ENCODE results near the gene RAB11A.

The RAB11A gene

GRCh38 chr15:65869126-65869953, at the start of gene RAB11A:
Gene RAB11A, plus strand, starts transcription at chr15:65869491. Its CDS starts 95 bp downstream, at chr15:65869586.
- no peak for FAIRE-seq

GRCh38 chr15:65819563-65819960, 49.7 kb upstream of the RAB11A start:
- no peak for FAIRE-seq

- FAIRE-seq: no peak
These were observed 48.2 kb upstream of the RAB11A start for GRCh38 chr15:65821070-65821469.

- FAIRE-seq: no peak
These were observed 47.0 kb upstream of the RAB11A start for GRCh38 chr15:65822316-65822715.

GRCh38 chr15:65824031-65824743, 45.1 kb upstream of the RAB11A start:
- FAIRE-seq: no peak

DNA sequence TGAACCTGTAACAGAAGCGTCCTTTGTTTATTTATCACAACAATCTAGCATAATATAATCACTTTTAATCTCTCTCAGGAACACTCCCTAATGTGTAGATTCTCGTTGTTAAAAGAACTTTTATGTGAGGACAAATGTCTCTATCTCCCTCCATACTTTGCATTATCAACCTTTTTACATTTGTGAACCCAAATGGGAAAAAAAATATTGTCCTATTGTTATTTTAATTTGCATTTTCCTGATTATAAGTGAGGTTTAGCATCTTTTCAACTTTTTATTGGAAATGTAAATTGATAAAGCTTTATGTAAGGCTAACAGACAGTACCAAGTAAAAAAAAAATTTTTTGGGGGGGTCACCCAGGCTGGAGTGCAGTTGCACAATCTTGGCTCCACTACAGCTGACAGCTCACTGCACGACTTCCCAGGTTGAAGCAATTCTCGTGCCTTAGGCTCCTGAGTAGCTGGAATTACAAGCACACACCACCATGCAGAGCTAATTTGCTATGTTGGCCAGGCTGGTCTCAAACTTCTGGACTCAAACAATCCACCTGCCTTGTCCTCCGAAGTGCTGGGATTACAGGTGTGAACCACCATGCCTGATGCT, 44.2 kb upstream of the RAB11A start:
- no peak for FAIRE-seq

GRCh38 chr15:65827065-65827464, 42.2 kb upstream of the RAB11A start:
- FAIRE-seq: no peak

DNA sequence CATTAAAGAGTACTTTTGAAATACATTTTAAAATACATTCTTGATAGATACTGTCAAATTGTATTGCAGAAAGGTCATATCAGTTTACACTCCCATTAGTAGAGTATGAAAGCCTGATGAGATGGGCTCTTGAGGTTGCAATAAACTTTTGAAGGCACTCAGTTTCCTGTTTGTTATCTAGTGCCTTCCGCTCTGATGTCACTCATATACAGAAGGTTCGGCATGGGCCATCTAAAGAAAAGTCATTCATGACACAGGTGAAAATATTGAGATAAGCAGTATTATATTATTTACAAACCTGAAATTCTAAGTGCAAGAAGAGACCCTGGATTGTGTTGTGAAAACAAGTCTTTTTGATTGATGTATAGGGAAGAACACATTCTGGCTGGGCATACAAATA, 40.7 kb upstream of the RAB11A start:
- no peak for FAIRE-seq

GRCh38 chr15:65829130-65829764, 40.0 kb upstream of the RAB11A start:
- FAIRE-seq: no peak

DNA sequence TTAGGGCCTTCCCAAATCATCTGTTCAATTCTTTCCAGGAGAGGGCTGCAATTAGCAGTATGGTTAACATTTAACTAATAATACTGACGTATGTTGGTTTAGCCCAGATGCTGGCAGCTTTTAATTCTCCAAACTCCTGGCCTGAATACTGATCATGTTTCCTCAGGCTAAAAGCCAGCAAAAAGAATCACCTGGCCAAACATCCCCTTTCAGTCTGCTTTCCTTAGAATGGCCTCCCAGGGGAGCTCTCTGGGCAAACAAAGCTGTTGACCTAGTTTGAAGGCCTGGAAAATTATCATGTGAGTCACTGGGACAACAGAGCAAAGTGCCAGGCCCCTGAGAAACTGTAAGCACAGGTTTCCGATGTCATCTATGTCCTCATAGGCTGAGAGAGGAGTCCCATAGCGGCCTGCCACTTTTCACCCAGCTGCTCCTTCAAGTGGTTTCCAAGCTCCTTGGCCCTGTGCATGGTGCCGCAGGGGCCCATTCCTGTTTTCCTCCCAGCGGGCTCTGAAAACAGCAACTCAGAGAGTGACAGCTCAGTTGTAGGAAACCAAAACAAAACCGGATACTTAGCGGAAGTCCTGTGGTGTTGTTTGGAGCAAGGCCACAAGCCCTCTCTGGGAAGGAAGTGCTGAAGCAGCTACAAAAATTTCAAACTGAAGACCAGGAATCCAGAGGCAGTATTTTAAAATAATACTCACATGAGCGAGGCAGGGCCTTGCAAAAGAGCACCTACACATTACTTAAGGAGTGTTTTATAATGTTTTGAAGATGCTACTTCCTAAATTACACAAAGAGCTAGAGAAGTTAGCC, 36.5 kb upstream of the RAB11A start:
- no peak for FAIRE-seq

- FAIRE-seq: no peak
These were observed 35.6 kb upstream of the RAB11A start for GRCh38 chr15:65833501-65834205.

- FAIRE-seq: no peak
These were observed 34.5 kb upstream of the RAB11A start for GRCh38 chr15:65834603-65835282.

DNA sequence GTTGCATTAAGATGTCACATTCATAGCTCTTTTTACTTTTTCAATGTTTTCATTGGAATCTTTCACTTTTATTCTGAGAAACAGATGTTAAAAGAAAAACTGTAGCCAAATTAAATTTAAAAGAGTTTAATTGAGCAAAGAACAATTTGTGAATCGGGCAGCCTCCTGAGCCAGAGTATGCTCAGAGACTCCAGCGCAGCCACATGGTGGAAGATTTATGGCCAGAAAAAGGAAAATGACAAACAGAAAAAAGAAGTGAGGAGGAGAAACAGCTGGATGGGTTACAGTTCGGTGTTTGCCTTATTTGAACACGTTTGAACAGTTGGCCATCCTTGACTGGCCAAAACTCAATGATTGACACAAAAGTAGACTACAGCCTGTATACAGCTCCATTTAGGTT, 33.8 kb upstream of the RAB11A start:
- no peak for FAIRE-seq

DNA sequence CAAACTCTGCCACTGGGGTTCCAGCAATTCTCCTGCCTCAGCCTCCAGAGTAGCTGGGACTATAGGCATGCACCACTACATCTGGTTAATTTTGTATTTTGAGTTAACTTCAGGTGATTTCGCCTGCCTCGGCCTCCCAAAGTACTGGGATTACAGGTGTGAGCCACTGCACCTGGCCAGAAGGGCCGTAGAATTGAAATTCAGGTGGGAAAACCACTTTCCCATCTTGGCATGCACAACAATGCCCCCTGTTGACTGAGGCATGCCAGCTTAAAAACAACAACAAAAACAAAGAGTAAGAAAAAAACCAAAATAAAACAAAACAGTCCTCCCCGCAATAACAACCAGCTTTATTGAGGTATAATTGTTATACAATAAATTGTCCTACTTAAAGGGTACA, 32.6 kb upstream of the RAB11A start:
- FAIRE-seq: no peak

DNA sequence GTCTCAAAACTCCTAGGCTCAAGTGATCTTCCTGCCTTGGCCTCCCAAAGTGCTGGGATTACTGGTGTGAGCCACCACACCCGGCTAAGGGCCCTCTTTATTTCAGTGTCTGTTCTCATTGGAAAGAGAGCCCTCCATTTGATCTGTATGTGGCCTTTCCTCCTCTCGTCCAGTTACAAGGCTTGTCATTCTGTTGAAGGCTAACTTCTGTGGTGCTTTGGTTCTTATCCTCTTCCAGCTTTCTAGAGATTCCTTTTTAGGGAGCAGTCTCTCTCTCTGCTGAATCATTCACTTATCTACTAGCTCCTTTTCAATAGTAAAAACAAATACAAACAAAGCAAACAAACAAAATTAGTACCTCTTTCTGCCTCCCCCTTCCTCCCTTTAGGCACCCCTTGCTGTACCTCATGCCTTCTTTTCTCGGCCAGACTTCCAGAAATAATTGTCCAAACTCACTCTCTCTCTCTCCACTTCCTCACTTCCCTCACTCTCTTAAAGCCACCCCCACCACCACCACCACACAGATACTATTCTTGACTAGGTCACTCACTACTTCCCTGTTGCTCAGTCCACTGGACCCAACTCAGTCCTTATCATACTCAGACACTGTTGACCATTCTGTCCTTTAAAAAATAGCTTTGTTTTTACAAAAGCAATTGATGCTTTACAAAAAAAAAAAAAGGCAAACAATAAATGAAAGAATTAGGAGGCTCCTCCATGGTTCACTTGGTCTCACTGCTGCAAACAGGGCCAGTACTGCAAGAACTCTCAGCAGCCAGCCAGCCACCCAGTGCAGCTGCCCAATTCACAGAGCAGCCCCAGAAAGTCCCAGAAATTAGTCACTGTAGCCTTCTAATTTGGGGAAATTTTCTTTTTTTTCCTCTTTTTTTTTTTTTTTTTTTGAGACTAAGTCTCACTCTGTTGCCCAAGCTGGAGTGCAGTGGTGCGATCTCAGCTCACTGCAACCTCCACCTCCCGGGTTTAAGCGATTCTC, 31.7 kb upstream of the RAB11A start:
- FAIRE-seq: no peak

- no peak for FAIRE-seq
These were observed 29.9 kb upstream of the RAB11A start for GRCh38 chr15:65839354-65839901.

DNA sequence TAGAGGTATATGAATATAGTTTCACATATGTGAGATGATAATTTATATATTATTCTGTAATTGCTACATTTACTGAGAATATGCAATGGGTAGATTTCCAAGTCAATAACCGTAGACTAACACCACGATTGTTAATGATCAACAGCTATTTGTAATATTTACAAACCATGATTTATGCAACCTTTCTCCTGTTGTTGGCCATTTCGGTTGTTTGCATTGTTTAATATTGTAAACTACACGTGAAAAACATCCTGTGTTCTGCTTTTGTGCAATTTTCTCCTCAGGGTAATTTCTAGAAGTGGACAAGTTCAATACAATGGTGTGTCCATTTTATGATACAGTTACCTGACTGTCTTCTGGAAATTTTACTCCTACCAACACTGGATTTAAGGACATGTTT, 29.3 kb upstream of the RAB11A start:
- FAIRE-seq: no peak

GRCh38 chr15:65841121-65841930, 28.0 kb upstream of the RAB11A start:
- FAIRE-seq: no peak
